HepG2 (cell line): ENCODE measurements around the gene KCNMA1.

Experiments
- ATF7 ChIP-seq, 2 experiments: fragments of 450-650 bp in 1 of 2; sonication (generic) in 1 of 2; formaldehyde crosslinking in 1 of 2; IDR thresholded peaks; 2 replicates each; pipeline versions ENCODE4 v1.4.0 to v1.6.1; 2016 to 2020; ENCODE audit warnings: antibody characterized with exemption in 1 of 2, mild to moderate bottlenecking in 1 of 2, missing genetic modification reagents in 1 of 2
- BRCA1 ChIP-seq: sonication (generic); formaldehyde crosslinking; IDR thresholded peaks from 2 replicates; pipeline ENCODE4 v1.4.0; 2020; ENCODE audit warnings: missing genetic modification reagents
- KDM1A ChIP-seq: IDR thresholded peaks from 2 replicates; pipeline ENCODE4 v1.6.1; 2016; ENCODE audit warnings: missing compliant biosample characterization
- MAFG ChIP-seq: sonication (generic); formaldehyde crosslinking; IDR thresholded peaks from 2 replicates; pipeline ENCODE4 v1.5.1; 2020; ENCODE audit warnings: mild to moderate bottlenecking, missing genetic modification reagents
- MAZ ChIP-seq, 2 experiments: sonication (generic) in 1 of 2; formaldehyde crosslinking in 1 of 2; IDR thresholded peaks; 2 replicates each; pipeline versions ENCODE4 v1.5.0 to v1.6.1; 2012 to 2020; ENCODE audit warnings: low read depth in 2 of 2, mild to moderate bottlenecking in 2 of 2, borderline replicate concordance in 1 of 2, improper control_type of control experiment in 1 of 2, low read length in 1 of 2, missing genetic modification reagents in 1 of 2, moderate library complexity in 1 of 2
- NFYB ChIP-seq: sonication (generic); formaldehyde crosslinking; IDR thresholded peaks from 2 replicates; pipeline ENCODE4 v1.4.0; 2020; ENCODE audit warnings: missing genetic modification reagents
- NR2C2 ChIP-seq: sonication (generic); formaldehyde crosslinking; IDR thresholded peaks from 2 replicates; pipeline ENCODE4 v1.4.0; 2020; ENCODE audit warnings: missing genetic modification reagents, mild to moderate bottlenecking, moderate library complexity, borderline replicate concordance
- SALL2 ChIP-seq: sonication (generic); formaldehyde crosslinking; IDR thresholded peaks from 2 replicates; pipeline ENCODE4 v1.8.1; 2023; ENCODE audit warnings: mild to moderate bottlenecking, missing genetic modification reagents, inconsistent platforms
- SP1 ChIP-seq, 2 experiments: fragments of 450-650 bp in 1 of 2; sonication (generic) in 1 of 2; formaldehyde crosslinking in 1 of 2; IDR thresholded peaks; 2 replicates each; pipeline versions ENCODE4 v1.4.0 to v1.6.1; 2016 to 2020; ENCODE audit warnings: missing genetic modification reagents in 1 of 2
- ZBTB42 ChIP-seq: sonication (generic); formaldehyde crosslinking; IDR thresholded peaks from 2 replicates; pipeline ENCODE4 v1.5.0; 2020; ENCODE audit warnings: mild to moderate bottlenecking, missing genetic modification reagents
- ZNF160 ChIP-seq: sonication (generic); formaldehyde crosslinking; IDR thresholded peaks from 2 replicates; pipeline ENCODE4 v1.8.0; 2022; ENCODE audit warnings: mild to moderate bottlenecking, inconsistent platforms, missing genetic modification reagents
- TF ChIP-seq, protein P1 (sequence below): sonication (generic); formaldehyde crosslinking; IDR thresholded peaks from 2 replicates; pipeline ENCODE4 v1.5.0; 2020; ENCODE audit warnings: mild to moderate bottlenecking, missing genetic modification reagents, moderate library complexity
- TF ChIP-seq, protein P2 (sequence below): IDR thresholded peaks from 2 replicates; pipeline ENCODE4 v1.6.1; 2012; ENCODE audit warnings: inconsistent platforms

DNA sequence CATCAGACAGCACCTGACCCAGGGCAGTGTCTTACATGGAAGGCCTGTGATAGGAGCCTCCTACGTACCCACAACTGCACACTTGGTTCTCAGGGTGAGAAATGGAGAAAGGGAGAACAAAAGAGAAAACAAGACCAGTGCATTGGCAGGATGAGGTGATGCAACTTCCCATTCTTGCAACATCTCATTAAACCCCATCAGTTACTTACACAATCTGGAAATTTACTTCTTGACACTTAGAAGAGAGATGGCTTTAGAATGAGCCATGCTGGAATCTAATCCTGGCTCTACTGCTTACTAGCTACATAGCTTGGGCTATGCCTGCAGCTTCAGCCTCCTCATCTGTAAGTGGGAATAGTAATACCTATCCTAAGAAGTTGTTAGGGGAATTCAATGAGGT, 391.7 kb downstream of the KCNMA1 start:
- TF ChIP-seq, protein P1, sequence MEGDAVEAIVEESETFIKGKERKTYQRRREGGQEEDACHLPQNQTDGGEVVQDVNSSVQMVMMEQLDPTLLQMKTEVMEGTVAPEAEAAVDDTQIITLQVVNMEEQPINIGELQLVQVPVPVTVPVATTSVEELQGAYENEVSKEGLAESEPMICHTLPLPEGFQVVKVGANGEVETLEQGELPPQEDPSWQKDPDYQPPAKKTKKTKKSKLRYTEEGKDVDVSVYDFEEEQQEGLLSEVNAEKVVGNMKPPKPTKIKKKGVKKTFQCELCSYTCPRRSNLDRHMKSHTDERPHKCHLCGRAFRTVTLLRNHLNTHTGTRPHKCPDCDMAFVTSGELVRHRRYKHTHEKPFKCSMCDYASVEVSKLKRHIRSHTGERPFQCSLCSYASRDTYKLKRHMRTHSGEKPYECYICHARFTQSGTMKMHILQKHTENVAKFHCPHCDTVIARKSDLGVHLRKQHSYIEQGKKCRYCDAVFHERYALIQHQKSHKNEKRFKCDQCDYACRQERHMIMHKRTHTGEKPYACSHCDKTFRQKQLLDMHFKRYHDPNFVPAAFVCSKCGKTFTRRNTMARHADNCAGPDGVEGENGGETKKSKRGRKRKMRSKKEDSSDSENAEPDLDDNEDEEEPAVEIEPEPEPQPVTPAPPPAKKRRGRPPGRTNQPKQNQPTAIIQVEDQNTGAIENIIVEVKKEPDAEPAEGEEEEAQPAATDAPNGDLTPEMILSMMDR (CRISPR knock-in tag) = no peak
- TF ChIP-seq ATF7 (IDR thresholded peaks at IDR 0.05) = no peak
- no peak for TF ChIP-seq ATF7 (CRISPR knock-in tag; IDR thresholded peaks at IDR 0.05)
- TF ChIP-seq NR2C2 (CRISPR knock-in tag) = no peak
- no peak for TF ChIP-seq NFYB
- TF ChIP-seq ZBTB42 (CRISPR knock-in tag) = no peak
- no peak for TF ChIP-seq BRCA1
- no peak for TF ChIP-seq MAFG (CRISPR knock-in tag)
- no peak for TF ChIP-seq SALL2
- TF ChIP-seq SP1 (IDR thresholded peaks at IDR 0.05) = no peak
- TF ChIP-seq SP1 (CRISPR knock-in tag; IDR thresholded peaks at IDR 0.05) = no peak
- TF ChIP-seq ZNF160 (CRISPR knock-in tag) = no peak
- TF ChIP-seq, protein P2, sequence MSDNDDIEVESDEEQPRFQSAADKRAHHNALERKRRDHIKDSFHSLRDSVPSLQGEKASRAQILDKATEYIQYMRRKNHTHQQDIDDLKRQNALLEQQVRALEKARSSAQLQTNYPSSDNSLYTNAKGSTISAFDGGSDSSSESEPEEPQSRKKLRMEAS = no peak
- no peak for TF ChIP-seq MAZ (IDR thresholded peaks at IDR 0.05; ENCODE audit: borderline replicate concordance, low read depth, low read length)
- no peak for TF ChIP-seq MAZ (CRISPR knock-in tag; IDR thresholded peaks at IDR 0.05; ENCODE audit: low read depth)
- no peak for TF ChIP-seq KDM1A (CRISPR knock-in tag)
